Progenitor cell of endocrine pancreas (in vitro differentiated cells): ENCODE measurements around the gene LRP4. TPM values are rescaled to one million over a fixed set of nuclear protein-coding genes. Genes with fewer than 3 reads are reported as not detected.

ENCODE experiments used
- DNase-seq: peaks from one replicate; pipeline ENCODE4 v3.0.0; 2021; ENCODE audit warnings: low spot score; ENCODE audit not compliant: unreplicated experiment
- H3K27ac Mint-ChIP-seq: 2 replicates; pipeline ENCODE4 v1.8.0; 2021; ENCODE audit warnings: mild to moderate bottlenecking, moderate library complexity, mixed read lengths
- H3K27me3 Mint-ChIP-seq: 2 replicates; pipeline ENCODE4 v1.8.0; 2021; ENCODE audit warnings: mixed read lengths
- H3K36me3 Mint-ChIP-seq: 2 replicates; pipeline ENCODE4 v1.8.0; 2022; ENCODE audit warnings: mixed read lengths; ENCODE audit not compliant: insufficient read depth
- H3K4me1 Mint-ChIP-seq: 2 replicates; pipeline ENCODE4 v1.8.0; 2021; ENCODE audit warnings: low read depth, mixed read lengths
- H3K4me3 Mint-ChIP-seq: 2 replicates; pipeline ENCODE4 v1.8.0; 2021; ENCODE audit warnings: low read depth, mild to moderate bottlenecking, moderate library complexity, mixed read lengths
- H3K9me3 Mint-ChIP-seq: 2 replicates; pipeline ENCODE4 v1.8.0; 2021; ENCODE audit warnings: low read depth, mixed read lengths
- total RNA-seq: library from RNA; stranded (reverse); gene quantifications from 2 replicates; pipeline ENCODE4 v1.2.1, GENCODE V29; 2021
- TF ChIP-seq, protein P1 (sequence below): fragments of 200-600 bp; sonication (generic); IDR thresholded peaks from one replicate; pipeline ENCODE4 v1.5.0; 2021; ENCODE audit warnings: antibody characterized with exemption, mild to moderate bottlenecking; ENCODE audit not compliant: unreplicated experiment

Gene LRP4
- total RNA-seq, 1 donor from 2014 or later: 8.7 TPM

DNA sequence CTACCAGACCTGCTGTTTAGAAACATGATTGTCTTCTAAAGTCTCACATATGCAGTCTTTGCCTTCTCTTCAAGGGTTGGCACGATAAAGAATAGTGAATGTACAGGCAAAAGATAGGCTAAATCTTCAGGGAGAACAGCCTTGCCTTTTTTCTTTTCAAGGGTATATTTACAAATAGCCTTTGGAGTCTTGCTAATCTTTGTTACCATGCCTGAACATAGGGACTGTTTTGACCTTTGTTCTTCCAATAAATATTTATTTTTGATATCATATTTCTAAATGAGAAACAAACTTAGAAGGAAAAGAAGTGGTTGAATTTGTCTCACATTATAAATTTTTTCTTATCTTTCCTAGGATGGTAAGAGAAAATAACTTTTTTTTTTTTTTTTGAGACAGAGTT, 30.9 kb upstream of the LRP4 start:
- H3K27ac Mint-ChIP-seq: no peak overlapping the region
- no peak overlapping the region for H3K4me3 Mint-ChIP-seq
- no peak for DNase-seq
- TF ChIP-seq, protein P1, sequence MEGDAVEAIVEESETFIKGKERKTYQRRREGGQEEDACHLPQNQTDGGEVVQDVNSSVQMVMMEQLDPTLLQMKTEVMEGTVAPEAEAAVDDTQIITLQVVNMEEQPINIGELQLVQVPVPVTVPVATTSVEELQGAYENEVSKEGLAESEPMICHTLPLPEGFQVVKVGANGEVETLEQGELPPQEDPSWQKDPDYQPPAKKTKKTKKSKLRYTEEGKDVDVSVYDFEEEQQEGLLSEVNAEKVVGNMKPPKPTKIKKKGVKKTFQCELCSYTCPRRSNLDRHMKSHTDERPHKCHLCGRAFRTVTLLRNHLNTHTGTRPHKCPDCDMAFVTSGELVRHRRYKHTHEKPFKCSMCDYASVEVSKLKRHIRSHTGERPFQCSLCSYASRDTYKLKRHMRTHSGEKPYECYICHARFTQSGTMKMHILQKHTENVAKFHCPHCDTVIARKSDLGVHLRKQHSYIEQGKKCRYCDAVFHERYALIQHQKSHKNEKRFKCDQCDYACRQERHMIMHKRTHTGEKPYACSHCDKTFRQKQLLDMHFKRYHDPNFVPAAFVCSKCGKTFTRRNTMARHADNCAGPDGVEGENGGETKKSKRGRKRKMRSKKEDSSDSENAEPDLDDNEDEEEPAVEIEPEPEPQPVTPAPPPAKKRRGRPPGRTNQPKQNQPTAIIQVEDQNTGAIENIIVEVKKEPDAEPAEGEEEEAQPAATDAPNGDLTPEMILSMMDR: no peak
- peaks cover 2% of the 10 kb centered on the region for H3K36me3 Mint-ChIP-seq
- H3K9me3 Mint-ChIP-seq: no peaks in the 10 kb centered on the region
- H3K4me1 Mint-ChIP-seq: peaks cover 29% of the 10 kb centered on the region
- H3K27me3 Mint-ChIP-seq: no peaks in the 10 kb centered on the region

DNA sequence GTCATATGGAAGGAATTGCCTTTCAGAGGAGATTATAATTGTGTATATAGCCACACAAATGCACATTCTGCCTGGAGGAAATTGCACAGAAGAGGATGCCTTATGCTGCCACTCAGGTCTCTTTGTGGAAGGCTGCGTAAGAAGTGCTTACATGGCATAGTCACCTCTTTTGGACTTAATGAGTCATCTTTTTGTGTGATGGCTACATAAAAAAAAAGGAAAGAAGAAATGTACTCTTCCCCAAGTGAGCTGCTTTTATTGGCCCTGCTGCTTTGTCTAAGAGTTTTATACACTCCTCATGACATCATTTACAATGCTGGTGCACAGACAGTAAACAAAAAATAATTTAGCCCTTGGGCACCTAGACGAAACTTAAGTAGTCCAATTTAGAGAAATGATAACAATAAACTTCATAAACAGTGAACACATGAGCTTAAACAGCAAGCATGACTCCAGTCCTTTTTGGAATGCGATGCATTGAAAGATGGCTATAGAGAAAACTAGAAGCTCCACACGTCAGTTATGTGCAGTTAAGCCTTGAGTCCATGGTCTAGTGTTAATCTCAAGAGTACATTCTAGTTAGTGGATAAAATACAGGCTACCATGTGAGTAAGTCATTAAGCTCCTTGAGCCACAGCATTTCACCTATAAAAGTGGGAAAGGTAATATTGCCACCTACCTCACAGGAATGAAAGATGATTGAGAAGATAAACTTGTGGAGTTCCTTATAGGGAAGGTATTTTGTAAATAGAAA, 30.2 kb upstream of the LRP4 start:
- Mint-ChIP-seq H3K9me3 (no peaks in the 10 kb centered on the region), H3K4me1 (peaks cover 29% of the 10 kb centered on the region), H3K27ac (peak overlapping the region; percentile 81), H3K36me3 (peaks cover 3% of the 10 kb centered on the region), H3K27me3 (no peaks in the 10 kb centered on the region), H3K4me3 (no peak overlapping the region)
- no peak for DNase-seq
- TF ChIP-seq, protein P1: no peak

DNA sequence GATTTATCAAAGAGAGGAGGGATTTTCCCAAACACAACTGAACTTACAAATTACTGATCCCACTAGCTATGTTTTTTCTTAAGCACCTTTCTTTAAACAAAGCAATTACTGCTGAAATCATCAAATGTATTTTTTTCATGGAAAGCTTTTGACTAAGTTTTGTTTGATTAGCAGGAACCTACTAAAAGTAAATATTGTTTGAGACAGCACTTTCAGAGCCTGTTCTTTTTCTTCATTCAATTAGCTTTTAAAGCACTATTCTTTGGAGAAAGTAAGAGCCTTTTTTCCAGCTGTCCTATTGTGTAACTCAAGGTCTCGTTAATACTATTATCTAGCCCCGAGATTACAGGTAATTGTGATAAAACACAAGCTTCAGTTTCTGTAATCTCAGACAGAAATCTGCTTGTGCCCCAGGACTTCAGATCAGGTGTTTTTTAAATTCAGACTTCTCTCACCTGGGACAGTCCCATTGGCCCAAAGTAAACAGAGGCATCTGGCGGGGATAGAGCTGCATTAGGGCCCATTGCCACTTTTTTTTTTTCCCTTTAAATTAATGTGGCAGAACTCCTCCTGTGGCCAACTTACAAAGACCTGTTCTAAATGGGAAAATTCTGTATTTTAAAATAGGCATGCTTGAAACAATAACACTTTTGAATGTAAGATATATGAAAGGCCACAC, 29.2 kb upstream of the LRP4 start:
- no peak for DNase-seq
- TF ChIP-seq, protein P1: no peak
- peaks cover 5% of the 10 kb centered on the region for H3K36me3 Mint-ChIP-seq
- peaks cover 29% of the 10 kb centered on the region for H3K4me1 Mint-ChIP-seq
- H3K27ac Mint-ChIP-seq: peak overlapping the region; percentile 81
- H3K4me3 Mint-ChIP-seq: no peak overlapping the region
- H3K9me3 Mint-ChIP-seq: no peaks in the 10 kb centered on the region
- H3K27me3 Mint-ChIP-seq: no peaks in the 10 kb centered on the region

DNA sequence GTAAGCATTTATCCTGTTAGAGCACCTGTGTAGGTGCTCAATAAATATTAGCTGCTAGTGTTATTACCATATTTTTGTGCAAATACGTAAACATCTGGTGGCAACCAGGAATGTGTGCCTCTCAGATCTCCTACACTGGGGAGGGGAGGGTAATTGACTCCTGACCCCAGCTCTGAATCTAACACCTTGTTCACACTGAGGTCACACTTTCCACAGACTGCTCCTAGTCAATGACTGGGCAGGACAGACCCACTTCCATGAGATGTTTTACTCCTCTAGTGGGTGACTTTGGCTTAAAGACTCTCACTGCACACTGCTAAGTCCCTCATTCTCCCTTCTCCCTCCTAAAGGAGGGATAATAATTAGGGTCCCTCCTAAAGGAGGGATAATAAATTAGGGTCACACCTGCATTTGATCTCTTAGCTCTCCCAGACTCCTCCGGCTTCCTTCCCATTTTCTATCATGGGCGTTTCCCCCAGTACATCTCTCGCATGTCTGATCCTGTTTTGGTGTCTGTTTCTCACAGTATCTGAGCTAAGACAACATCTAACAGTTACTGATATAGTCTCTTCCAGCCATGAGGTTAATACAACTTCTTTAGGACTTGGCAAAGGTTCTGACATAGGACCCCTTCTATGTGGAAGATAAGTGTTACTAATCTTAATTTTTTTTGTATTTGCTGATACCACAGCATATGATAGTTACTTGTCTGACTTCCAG, 26.2 kb upstream of the LRP4 start:
- Mint-ChIP-seq H3K4me1 (peaks cover 35% of the 10 kb centered on the region), H3K4me3 (no peak overlapping the region), H3K9me3 (no peaks in the 10 kb centered on the region), H3K27ac (no peak overlapping the region), H3K27me3 (no peaks in the 10 kb centered on the region), H3K36me3 (peaks cover 8% of the 10 kb centered on the region)
- DNase-seq: no peak
- TF ChIP-seq, protein P1: no peak

DNA sequence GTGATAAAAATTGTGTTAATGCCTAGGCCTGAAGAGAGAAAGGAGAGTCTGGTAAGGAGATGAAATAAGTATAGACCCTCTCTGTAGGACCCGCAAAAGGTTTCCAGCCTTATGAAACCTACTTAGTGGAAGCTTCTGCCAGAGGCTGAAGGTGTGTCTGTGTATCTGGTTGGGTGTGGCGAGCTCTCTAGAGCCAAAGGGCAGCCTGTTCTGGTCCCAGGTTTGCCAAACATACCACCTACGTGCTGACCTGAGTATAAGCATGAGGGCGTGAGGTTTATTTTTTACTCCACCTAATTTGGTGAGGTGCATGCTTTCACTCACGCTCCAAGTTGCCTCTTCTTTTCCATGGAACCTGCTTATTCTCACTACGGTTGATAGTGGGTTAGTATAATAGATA, 23.8 kb upstream of the LRP4 start:
- no peak overlapping the region for H3K27ac Mint-ChIP-seq
- no peak overlapping the region for H3K4me3 Mint-ChIP-seq
- H3K4me1 Mint-ChIP-seq: peaks cover 17% of the 10 kb centered on the region
- DNase-seq: no peak
- H3K27me3 Mint-ChIP-seq: no peaks in the 10 kb centered on the region
- TF ChIP-seq, protein P1: no peak
- H3K9me3 Mint-ChIP-seq: no peaks in the 10 kb centered on the region
- peaks cover 9% of the 10 kb centered on the region for H3K36me3 Mint-ChIP-seq
